Progenitor cell of endocrine pancreas (in vitro differentiated cells): ENCODE data around the gene MYL6B. TPM values are rescaled to one million over a fixed set of nuclear protein-coding genes. Genes with fewer than 3 reads are reported as not detected.
"Not testable (repeated sequence)": the region's sequence is repeated elsewhere in the genome, so short reads cannot be mapped to it uniquely, and the experiment has no call there.

Experiments
- DNase-seq: peaks from one replicate; pipeline ENCODE4 v3.0.0; 2021; ENCODE audit warnings: low spot score; ENCODE audit not compliant: unreplicated experiment
- H3K27ac Mint-ChIP-seq: 2 replicates; pipeline ENCODE4 v1.8.0; 2021; ENCODE audit warnings: mild to moderate bottlenecking, moderate library complexity, mixed read lengths
- H3K27me3 Mint-ChIP-seq: 2 replicates; pipeline ENCODE4 v1.8.0; 2021; ENCODE audit warnings: mixed read lengths
- H3K36me3 Mint-ChIP-seq: 2 replicates; pipeline ENCODE4 v1.8.0; 2022; ENCODE audit warnings: mixed read lengths; ENCODE audit not compliant: insufficient read depth
- H3K4me1 Mint-ChIP-seq: 2 replicates; pipeline ENCODE4 v1.8.0; 2021; ENCODE audit warnings: low read depth, mixed read lengths
- H3K4me3 Mint-ChIP-seq: 2 replicates; pipeline ENCODE4 v1.8.0; 2021; ENCODE audit warnings: low read depth, mild to moderate bottlenecking, moderate library complexity, mixed read lengths
- H3K9me3 Mint-ChIP-seq: 2 replicates; pipeline ENCODE4 v1.8.0; 2021; ENCODE audit warnings: low read depth, mixed read lengths
- CTCF ChIP-seq: fragments of 200-600 bp; sonication (generic); IDR thresholded peaks from one replicate; pipeline ENCODE4 v1.5.0; 2021; ENCODE audit warnings: antibody characterized with exemption, mild to moderate bottlenecking; ENCODE audit not compliant: unreplicated experiment
- total RNA-seq: library from RNA; stranded (reverse); gene quantifications from 2 replicates; pipeline ENCODE4 v1.2.1, GENCODE V29; 2021

MYL6B gene
- total RNA-seq, 1 donor from 2014 or later: 172 TPM

GRCh38 chr12:56115329-56115728, 37.1 kb upstream of the MYL6B start:
- DNase-seq: no peak
- H3K27ac Mint-ChIP-seq: peak overlapping the region; percentile 99
- H3K27me3 Mint-ChIP-seq: no peaks in the 10 kb centered on the region
- H3K9me3 Mint-ChIP-seq: no peaks in the 10 kb centered on the region
- H3K4me3 Mint-ChIP-seq: peak overlapping the region; percentile 96
- TF ChIP-seq CTCF: no peak
- peaks cover 31% of the 10 kb centered on the region for H3K36me3 Mint-ChIP-seq
- H3K4me1 Mint-ChIP-seq: peaks cover 22% of the 10 kb centered on the region

GRCh38 chr12:56116267-56117081, 35.9 kb upstream of the MYL6B start, which contains the start of gene RPL41:
Gene RPL41, plus strand, starts transcription at chr12:56116633.
- no peak for TF ChIP-seq CTCF

GRCh38 chr12:56117082-56117706, 35.2 kb upstream of the MYL6B start:
- H3K9me3 Mint-ChIP-seq, H3K27me3 Mint-ChIP-seq, DNase-seq: not testable (repeated sequence)
- peaks cover 19% of the 10 kb centered on the region for H3K36me3 Mint-ChIP-seq
- H3K27ac Mint-ChIP-seq: peak overlapping the region; percentile 99
- H3K4me3 Mint-ChIP-seq: peak overlapping the region; percentile 96
- H3K4me1 Mint-ChIP-seq: peaks cover 22% of the 10 kb centered on the region

More at GRCh38 chr12:56116267-56117081, 35.9 kb upstream of the MYL6B start, which contains the start of gene RPL41:
- Mint-ChIP-seq H3K4me1 (peaks cover 22% of the 10 kb centered on the region), H3K27ac (peak within 1 kb of the TSS; percentile 99), H3K27me3 (no peaks in the 10 kb centered on the region), H3K4me3 (peak within 1 kb of the TSS; percentile 96), H3K36me3 (peaks cover 21% of the 10 kb centered on the region), H3K9me3 (no peaks in the 10 kb centered on the region)
- DNase-seq: peak; percentile 87

GRCh38 chr12:56117778-56118687, 34.4 kb upstream of the MYL6B start, which contains the start of gene ZC3H10:
Gene ZC3H10, plus strand, starts transcription at chr12:56118266. Its CDS starts 2,297 bp downstream, at chr12:56120563.
- no peaks in the 10 kb centered on the region for H3K9me3 Mint-ChIP-seq
- TF ChIP-seq CTCF: peak; percentile 54
- H3K27ac Mint-ChIP-seq: peak within 1 kb of the TSS; percentile 99
- peak; percentile 92 for DNase-seq
- H3K36me3 Mint-ChIP-seq: peaks cover 19% of the 10 kb centered on the region
- H3K4me1 Mint-ChIP-seq: peaks cover 26% of the 10 kb centered on the region
- H3K27me3 Mint-ChIP-seq: no peaks in the 10 kb centered on the region
- peak within 1 kb of the TSS; percentile 96 for H3K4me3 Mint-ChIP-seq

GRCh38 chr12:56118688-56119357, 33.6 kb upstream of the MYL6B start:
- Mint-ChIP-seq H3K27me3 (no peaks in the 10 kb centered on the region), H3K4me3 (peak overlapping the region; percentile 96), H3K4me1 (peaks cover 25% of the 10 kb centered on the region), H3K36me3 (peaks cover 11% of the 10 kb centered on the region), H3K9me3 (no peaks in the 10 kb centered on the region), H3K27ac (peak overlapping the region; percentile 99)
- no peak for TF ChIP-seq CTCF
- no peak for DNase-seq
